DOHH2 (cell line): ENCODE data around the gene KRT6B.

Experiments used
- CTCF ChIP-seq: fragments of 200-600 bp; sonication (generic); IDR thresholded peaks from one replicate; pipeline ENCODE4 v1.5.1; 2014; ENCODE audit warnings: antibody characterized with exemption, mild to moderate bottlenecking, low read depth, low read length; ENCODE audit not compliant: poor library complexity, severe bottlenecking
- EZH2phosphoT487 ChIP-seq: fragments of 200-600 bp; sonication (generic); IDR thresholded peaks from 2 replicates; pipeline ENCODE4 v1.6.1; 2017; ENCODE audit warnings: borderline replicate concordance, mild to moderate bottlenecking, antibody characterized with exemption, low read length, moderate library complexity, mixed read lengths

GRCh38 chr12:52427083-52427482 lies 24.9 kb downstream of the KRT6B start:
- TF ChIP-seq CTCF (no peak), EZH2phosphoT487 (no peak)
